Muscle layer of duodenum (tissue), 2 donors: ENCODE results near the gene MAP2K2.

ENCODE experiments used
- H3K27ac ChIP-seq: one replicate; pipeline ENCODE4 v1.7.0; 2013; ENCODE audit warnings: mild to moderate bottlenecking, low read length
- H3K27me3 ChIP-seq: one replicate; pipeline ENCODE4 v1.7.0; 2013; ENCODE audit warnings: low read depth, mild to moderate bottlenecking, control low read depth, low read length
- H3K36me3 ChIP-seq, 2 donors: one replicate each; pipeline ENCODE4 v1.7.0; 2013; ENCODE audit warnings: low read length in 2 of 2, control low read depth in 1 of 2, mild to moderate bottlenecking in 1 of 2; ENCODE audit not compliant: insufficient read depth in 2 of 2, control insufficient read depth in 1 of 2
- H3K4me1 ChIP-seq, 2 donors: one replicate each; pipeline ENCODE4 v1.7.0; 2013; ENCODE audit warnings: low read length in 2 of 2, mild to moderate bottlenecking in 2 of 2, control low read depth in 1 of 2, moderate library complexity in 1 of 2; ENCODE audit not compliant: insufficient read depth in 2 of 2, control insufficient read depth in 1 of 2
- H3K4me3 ChIP-seq, 2 donors: one replicate each; pipeline ENCODE4 v1.7.0; 2013; ENCODE audit warnings: low read length in 2 of 2, low read depth in 1 of 2, mild to moderate bottlenecking in 1 of 2
- H3K9me3 ChIP-seq, 2 donors: one replicate each; pipeline ENCODE4 v1.7.0; 2013; ENCODE audit warnings: low read length in 2 of 2, control low read depth in 1 of 2, mild to moderate bottlenecking in 1 of 2; ENCODE audit not compliant: control insufficient read depth in 1 of 2
- donor health status: healthy.

Gene MAP2K2

GRCh38 chr19:4044990-4045465 lies 78.9 kb downstream of the MAP2K2 start:
- Histone ChIP-seq H3K4me1 (no peaks in the 10 kb centered on the region), H3K36me3 (peaks cover 8 to 34% of the 10 kb centered on the region in 2 donors), H3K4me3 (no peak overlapping the region), H3K27ac (no peak overlapping the region), H3K9me3 (no peaks in the 10 kb centered on the region), H3K27me3 (no peaks in the 10 kb centered on the region)

- Histone ChIP-seq H3K27ac (no peak overlapping the region), H3K4me1 (no peaks in the 10 kb centered on the region), H3K4me3 (no peak overlapping the region), H3K36me3 (peaks cover 3 to 34% of the 10 kb centered on the region in 2 donors), H3K9me3 (no peaks in the 10 kb centered on the region), H3K27me3 (no peaks in the 10 kb centered on the region)
Observed at GRCh38 chr19:4043966-4044715, 79.8 kb downstream of the MAP2K2 start.

GRCh38 chr19:4043401-4043800 lies 80.5 kb downstream of the MAP2K2 start:
- H3K4me1 ChIP-seq = no peaks in the 10 kb centered on the region
- no peak overlapping the region for H3K27ac ChIP-seq
- no peak overlapping the region for H3K4me3 ChIP-seq
- H3K36me3 ChIP-seq = peaks cover 3 to 32% of the 10 kb centered on the region in 2 donors
- H3K27me3 ChIP-seq = no peaks in the 10 kb centered on the region
- H3K9me3 ChIP-seq = no peaks in the 10 kb centered on the region

GRCh38 chr19:4042731-4043082 lies 81.2 kb downstream of the MAP2K2 start:
- Histone ChIP-seq H3K4me3 (no peak overlapping the region), H3K36me3 (peaks cover 3 to 31% of the 10 kb centered on the region in 2 donors), H3K4me1 (no peaks in the 10 kb centered on the region), H3K27me3 (no peaks in the 10 kb centered on the region), H3K9me3 (no peaks in the 10 kb centered on the region), H3K27ac (no peak overlapping the region)

GRCh38 chr19:4042064-4042730 lies 81.7 kb downstream of the MAP2K2 start:
- no peaks in the 10 kb centered on the region for H3K9me3 ChIP-seq
- H3K4me1 ChIP-seq = no peaks in the 10 kb centered on the region
- no peak overlapping the region for H3K27ac ChIP-seq
- H3K36me3 ChIP-seq = peaks cover 3 to 34% of the 10 kb centered on the region in 2 donors
- H3K4me3 ChIP-seq = no peak overlapping the region
- H3K27me3 ChIP-seq = no peaks in the 10 kb centered on the region
